ENCODE results near the gene CWC22.

DNA sequence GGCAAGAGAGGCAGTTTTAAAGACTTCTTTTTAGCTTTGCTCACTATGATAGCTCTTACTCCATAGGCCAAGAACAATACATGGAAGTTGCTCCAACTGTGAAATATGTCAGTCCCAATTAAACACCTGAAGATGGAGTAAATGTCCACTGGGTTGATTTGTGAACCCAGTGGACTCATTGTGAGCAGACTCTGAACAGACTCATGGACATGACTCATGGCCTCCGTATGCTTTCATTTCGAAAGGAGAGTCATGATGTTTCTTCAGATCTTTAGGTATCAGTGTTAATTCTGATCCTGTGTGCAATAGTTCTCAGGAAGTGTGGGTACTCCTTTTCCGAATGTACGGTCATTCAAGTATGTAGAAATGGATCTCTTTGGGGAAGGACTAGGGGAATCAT, 5.4 kb upstream of the CWC22 start:
- TF ChIP-seq, protein P1, sequence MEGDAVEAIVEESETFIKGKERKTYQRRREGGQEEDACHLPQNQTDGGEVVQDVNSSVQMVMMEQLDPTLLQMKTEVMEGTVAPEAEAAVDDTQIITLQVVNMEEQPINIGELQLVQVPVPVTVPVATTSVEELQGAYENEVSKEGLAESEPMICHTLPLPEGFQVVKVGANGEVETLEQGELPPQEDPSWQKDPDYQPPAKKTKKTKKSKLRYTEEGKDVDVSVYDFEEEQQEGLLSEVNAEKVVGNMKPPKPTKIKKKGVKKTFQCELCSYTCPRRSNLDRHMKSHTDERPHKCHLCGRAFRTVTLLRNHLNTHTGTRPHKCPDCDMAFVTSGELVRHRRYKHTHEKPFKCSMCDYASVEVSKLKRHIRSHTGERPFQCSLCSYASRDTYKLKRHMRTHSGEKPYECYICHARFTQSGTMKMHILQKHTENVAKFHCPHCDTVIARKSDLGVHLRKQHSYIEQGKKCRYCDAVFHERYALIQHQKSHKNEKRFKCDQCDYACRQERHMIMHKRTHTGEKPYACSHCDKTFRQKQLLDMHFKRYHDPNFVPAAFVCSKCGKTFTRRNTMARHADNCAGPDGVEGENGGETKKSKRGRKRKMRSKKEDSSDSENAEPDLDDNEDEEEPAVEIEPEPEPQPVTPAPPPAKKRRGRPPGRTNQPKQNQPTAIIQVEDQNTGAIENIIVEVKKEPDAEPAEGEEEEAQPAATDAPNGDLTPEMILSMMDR (IDR thresholded peaks at IDR 0.05; ENCODE audit: poor library complexity, severe bottlenecking) = no peak
- TF ChIP-seq EP300 (conservative IDR thresholded peaks at IDR 0.05; ENCODE audit: poor library complexity, severe bottlenecking) (no peak), EZH2 (IDR thresholded peaks at IDR 0.05; ENCODE audit: borderline replicate concordance, insufficient read depth, low read length, poor library complexity, severe bottlenecking) (no peak), SMC3 (conservative IDR thresholded peaks at IDR 0.05; ENCODE audit: poor library complexity) (no peak), POLR2AphosphoS5 (IDR thresholded peaks at IDR 0.05) (no peak), RAD21 (conservative IDR thresholded peaks at IDR 0.05) (no peak), MXI1 (conservative IDR thresholded peaks at IDR 0.05; ENCODE audit: poor library complexity, severe bottlenecking) (no peak)
- TF ChIP-seq, protein P2, sequence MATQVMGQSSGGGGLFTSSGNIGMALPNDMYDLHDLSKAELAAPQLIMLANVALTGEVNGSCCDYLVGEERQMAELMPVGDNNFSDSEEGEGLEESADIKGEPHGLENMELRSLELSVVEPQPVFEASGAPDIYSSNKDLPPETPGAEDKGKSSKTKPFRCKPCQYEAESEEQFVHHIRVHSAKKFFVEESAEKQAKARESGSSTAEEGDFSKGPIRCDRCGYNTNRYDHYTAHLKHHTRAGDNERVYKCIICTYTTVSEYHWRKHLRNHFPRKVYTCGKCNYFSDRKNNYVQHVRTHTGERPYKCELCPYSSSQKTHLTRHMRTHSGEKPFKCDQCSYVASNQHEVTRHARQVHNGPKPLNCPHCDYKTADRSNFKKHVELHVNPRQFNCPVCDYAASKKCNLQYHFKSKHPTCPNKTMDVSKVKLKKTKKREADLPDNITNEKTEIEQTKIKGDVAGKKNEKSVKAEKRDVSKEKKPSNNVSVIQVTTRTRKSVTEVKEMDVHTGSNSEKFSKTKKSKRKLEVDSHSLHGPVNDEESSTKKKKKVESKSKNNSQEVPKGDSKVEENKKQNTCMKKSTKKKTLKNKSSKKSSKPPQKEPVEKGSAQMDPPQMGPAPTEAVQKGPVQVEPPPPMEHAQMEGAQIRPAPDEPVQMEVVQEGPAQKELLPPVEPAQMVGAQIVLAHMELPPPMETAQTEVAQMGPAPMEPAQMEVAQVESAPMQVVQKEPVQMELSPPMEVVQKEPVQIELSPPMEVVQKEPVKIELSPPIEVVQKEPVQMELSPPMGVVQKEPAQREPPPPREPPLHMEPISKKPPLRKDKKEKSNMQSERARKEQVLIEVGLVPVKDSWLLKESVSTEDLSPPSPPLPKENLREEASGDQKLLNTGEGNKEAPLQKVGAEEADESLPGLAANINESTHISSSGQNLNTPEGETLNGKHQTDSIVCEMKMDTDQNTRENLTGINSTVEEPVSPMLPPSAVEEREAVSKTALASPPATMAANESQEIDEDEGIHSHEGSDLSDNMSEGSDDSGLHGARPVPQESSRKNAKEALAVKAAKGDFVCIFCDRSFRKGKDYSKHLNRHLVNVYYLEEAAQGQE (IDR thresholded peaks at IDR 0.05; ENCODE audit: borderline replicate concordance) = no peak

Data from neural cell (in vitro differentiated cells).